Measurements from ENCODE around the gene TBC1D20. TPM values are rescaled to one million over a fixed set of nuclear protein-coding genes. Genes with fewer than 3 reads are reported as not detected.

Gene TBC1D20
- total RNA-seq, 1 experiment from 2014 or later: 24.2 TPM

- TF ChIP-seq EZH2 (IDR thresholded peaks at IDR 0.05; ENCODE audit: low read length, unreplicated experiment) (no peak), EZH2phosphoT487 (IDR thresholded peaks at IDR 0.05; ENCODE audit: borderline replicate concordance, low read length) (no peak), CTCF (conservative IDR thresholded peaks at IDR 0.05; ENCODE audit: low read depth, low read length) (no peak)
- intact Hi-C loops (cut with micrococcal nuclease): no loop called here
- no peak overlapping the region for H3K4me3 ChIP-seq (ENCODE audit: low read length)
- BruUV-seq (replicated peaks): no TSS peak
- POLR2A ChIA-PET (ENCODE audit: unreplicated experiment): no interaction called here
- H3K9me3 ChIP-seq (ENCODE audit: low read length): no peaks in the 10 kb centered on the region
- ATAC-seq: no peak
- no peak overlapping the region for H3K4me2 ChIP-seq (ENCODE audit: low read length)
- H3K9me2 ChIP-seq (replicated peaks; ENCODE audit: low read length): no peaks in the 10 kb centered on the region
- H3K4me1 ChIP-seq (ENCODE audit: insufficient read depth, low read length): no peaks in the 10 kb centered on the region
- CTCF ChIA-PET: interaction anchor here (0.6 kb wide), 1 partner anchor 54 kb away, joined by 9 read pairs; the partner anchor contains the start of gene TRIB3
- H2AFZ ChIP-seq (ENCODE audit: low read length): no peak overlapping the region
- H3K27ac ChIP-seq (ENCODE audit: low read length): no peak overlapping the region
- peaks cover 26% of the 10 kb centered on the region for H3K36me3 ChIP-seq (ENCODE audit: low read depth, low read length)
- DNase-seq: no peak
- no peaks in the 10 kb centered on the region for H3K79me2 ChIP-seq (ENCODE audit: low read length)
- no peaks in the 10 kb centered on the region for H3K27me3 ChIP-seq (ENCODE audit: low read length)
- H3F3A ChIP-seq (ENCODE audit: low read length, unreplicated experiment): peaks cover 3% of the 10 kb centered on the region
- H4K20me1 ChIP-seq (ENCODE audit: low read length): no peaks in the 10 kb centered on the region
- H3K9ac ChIP-seq (ENCODE audit: low read length): no peak overlapping the region
Measured at GRCh38 chr20:434221-434620, 28.1 kb downstream of the TBC1D20 start.

GRCh38 chr20:433300-433975, 28.9 kb downstream of the TBC1D20 start:
- no peak for DNase-seq
- TSS peak; percentile 4 for BruUV-seq (replicated peaks)

More at GRCh38 chr20:433300-433975, 28.9 kb downstream of the TBC1D20 start:
- Histone ChIP-seq H3K36me3 (ENCODE audit: low read depth, low read length) (peaks cover 21% of the 10 kb centered on the region), H3K4me3 (ENCODE audit: low read length) (no peak overlapping the region), H3K4me1 (ENCODE audit: insufficient read depth, low read length) (no peaks in the 10 kb centered on the region), H3K79me2 (ENCODE audit: low read length) (no peaks in the 10 kb centered on the region), H3F3A (ENCODE audit: low read length, unreplicated experiment) (peaks cover 3% of the 10 kb centered on the region), H3K9me3 (ENCODE audit: low read length) (no peaks in the 10 kb centered on the region), H2AFZ (ENCODE audit: low read length) (no peak overlapping the region), H3K9ac (ENCODE audit: low read length) (no peak overlapping the region), H3K9me2 (replicated peaks; ENCODE audit: low read length) (no peaks in the 10 kb centered on the region), H3K4me2 (ENCODE audit: low read length) (no peak overlapping the region), H4K20me1 (ENCODE audit: low read length) (no peaks in the 10 kb centered on the region), H3K27ac (ENCODE audit: low read length) (no peak overlapping the region), H3K27me3 (ENCODE audit: low read length) (no peaks in the 10 kb centered on the region)
- no peak for ATAC-seq
- intact Hi-C loops (cut with micrococcal nuclease): no loop called here
- ChIA-PET POLR2A (ENCODE audit: unreplicated experiment) (no interaction called here), CTCF (no interaction called here)
- TF ChIP-seq EZH2phosphoT487 (IDR thresholded peaks at IDR 0.05; ENCODE audit: borderline replicate concordance, low read length): no peak
- TF ChIP-seq CTCF (conservative IDR thresholded peaks at IDR 0.05; ENCODE audit: low read depth, low read length): no peak
- TF ChIP-seq EZH2 (IDR thresholded peaks at IDR 0.05; ENCODE audit: low read length, unreplicated experiment): no peak
